HEK293 (cell line): ENCODE results near the gene ZNF532.

Experiments used
- CTCF ChIA-PET: fragments of 350-600 bp; formaldehyde crosslinking; extraction: SDS; loops from one replicate; lab custom pipeline; 2021; ENCODE audit warnings: antibody characterized with exemption; lab: Yijun Ruan, JAX
- POLR2A ChIA-PET: fragments of 300-600 bp; formaldehyde crosslinking; extraction: SDS; loops from one replicate; lab custom pipeline; 2020; ENCODE audit warnings: antibody characterized with exemption, inconsistent platforms; lab: Yijun Ruan, JAX
- H3K27ac ChIP-seq: fragments of 200-500 bp; sonication (Bioruptor generic); 2 replicates; pipeline ENCODE4 v1.5.1; 2014; ENCODE audit warnings: low read depth, low read length, control low read depth, inconsistent platforms; ENCODE audit errors: extremely low read depth
- H3K36me3 ChIP-seq, 2 experiments: fragments of 200-500 bp in 1 of 2; sonication (Bioruptor generic) in 1 of 2; 1 replicate in 1 of 2; 2 replicates in 1 of 2; pipeline ENCODE4 v1.5.1; 2014 to 2017; ENCODE audit warnings: inconsistent platforms in 2 of 2, low read length in 2 of 2; ENCODE audit not compliant: control insufficient read depth in 2 of 2, insufficient read depth in 1 of 2
- H3K4me1 ChIP-seq: fragments of 200-500 bp; sonication (Bioruptor generic); 2 replicates; pipeline ENCODE4 v1.5.1; 2014; ENCODE audit warnings: mild to moderate bottlenecking, low read length, inconsistent platforms; ENCODE audit not compliant: control insufficient read depth, insufficient read depth
- H3K4me3 ChIP-seq: 2 replicates; pipeline ENCODE4 v1.5.1; 2011; ENCODE audit warnings: low read depth, mild to moderate bottlenecking, control low read depth, low read length, moderate library complexity
- H3K9me3 ChIP-seq: fragments of 200-500 bp; sonication (Bioruptor generic); 2 replicates; pipeline ENCODE4 v1.5.1; 2014; ENCODE audit warnings: low read depth, low read length, inconsistent platforms; ENCODE audit not compliant: control insufficient read depth, insufficient read depth
- ATF2 ChIP-seq: fragments of 450-650 bp; formaldehyde crosslinking; IDR thresholded peaks from 2 replicates; pipeline ENCODE4 v1.5.1; 2016; ENCODE audit warnings: missing biosample characterization, missing genetic modification characterization, low read depth
- KLF10 ChIP-seq: fragments of 450-650 bp; IDR thresholded peaks from 2 replicates; pipeline ENCODE4 v1.5.1; 2018; ENCODE audit warnings: missing biosample characterization, mild to moderate bottlenecking, missing genetic modification characterization
- KLF7 ChIP-seq: fragments of 450-650 bp; formaldehyde crosslinking; IDR thresholded peaks from 2 replicates; pipeline ENCODE4 v1.5.1; 2016; ENCODE audit warnings: missing biosample characterization, missing genetic modification characterization, borderline replicate concordance
- KLF9 ChIP-seq: fragments of 450-650 bp; formaldehyde crosslinking; IDR thresholded peaks from 2 replicates; pipeline ENCODE4 v1.5.1; 2016; ENCODE audit warnings: missing biosample characterization, missing genetic modification characterization, low read depth
- SP7 ChIP-seq: fragments of 450-650 bp; formaldehyde crosslinking; IDR thresholded peaks from 2 replicates; pipeline ENCODE4 v1.5.1; 2016; ENCODE audit warnings: missing biosample characterization, missing genetic modification characterization
- WT1 ChIP-seq: fragments of 450-650 bp; formaldehyde crosslinking; IDR thresholded peaks from 2 replicates; pipeline ENCODE4 v1.5.1; 2016; ENCODE audit warnings: missing biosample characterization, missing genetic modification characterization
- YY2 ChIP-seq: fragments of 450-650 bp; formaldehyde crosslinking; IDR thresholded peaks from 2 replicates; pipeline ENCODE4 v1.5.1; 2016; ENCODE audit warnings: missing biosample characterization, missing genetic modification characterization
- ZFP3 ChIP-seq: fragments of 450-650 bp; formaldehyde crosslinking; IDR thresholded peaks from 2 replicates; pipeline ENCODE4 v1.5.1; 2016; ENCODE audit warnings: low read depth, missing biosample characterization, missing genetic modification characterization
- ZNF211 ChIP-seq: fragments of 450-650 bp; formaldehyde crosslinking; IDR thresholded peaks from 2 replicates; pipeline ENCODE4 v1.5.1; 2016; ENCODE audit warnings: low read depth, missing biosample characterization, missing genetic modification characterization
- ZNF221 ChIP-seq: fragments of 450-650 bp; formaldehyde crosslinking; IDR thresholded peaks from 2 replicates; pipeline ENCODE4 v1.5.1; 2017; ENCODE audit warnings: missing biosample characterization, missing genetic modification characterization, borderline replicate concordance
- ZNF548 ChIP-seq: fragments of 450-650 bp; formaldehyde crosslinking; IDR thresholded peaks from 2 replicates; pipeline ENCODE4 v1.5.1; 2016; ENCODE audit warnings: missing biosample characterization, missing genetic modification characterization
- ZNF639 ChIP-seq: fragments of 450-650 bp; formaldehyde crosslinking; IDR thresholded peaks from 2 replicates; pipeline ENCODE4 v1.5.1; 2016; ENCODE audit warnings: missing biosample characterization, missing genetic modification characterization
- ZNF660 ChIP-seq: fragments of 450-650 bp; IDR thresholded peaks from 2 replicates; pipeline ENCODE4 v1.5.1; 2018; ENCODE audit warnings: missing biosample characterization, mild to moderate bottlenecking, missing genetic modification characterization
- ZNF837 ChIP-seq: fragments of 450-650 bp; formaldehyde crosslinking; IDR thresholded peaks from 2 replicates; pipeline ENCODE4 v1.5.1; 2016; ENCODE audit warnings: missing biosample characterization, missing genetic modification characterization
- TF ChIP-seq, protein P1 (sequence below): fragments of 450-650 bp; formaldehyde crosslinking; optimal IDR thresholded peaks from 2 replicates; pipeline ENCODE3; 2016; ENCODE audit warnings: missing biosample characterization, mild to moderate bottlenecking, missing genetic modification characterization
- TF ChIP-seq, protein P2 (sequence below): fragments of 450-650 bp; formaldehyde crosslinking; IDR thresholded peaks from 2 replicates; pipeline ENCODE4 v1.5.1; 2016; ENCODE audit warnings: missing biosample characterization, missing genetic modification characterization
- TF ChIP-seq, protein P3 (sequence below): fragments of 450-650 bp; formaldehyde crosslinking; IDR thresholded peaks from 2 replicates; pipeline ENCODE4 v1.5.1; 2017; ENCODE audit warnings: missing biosample characterization, missing genetic modification characterization

The ZNF532 gene

DNA sequence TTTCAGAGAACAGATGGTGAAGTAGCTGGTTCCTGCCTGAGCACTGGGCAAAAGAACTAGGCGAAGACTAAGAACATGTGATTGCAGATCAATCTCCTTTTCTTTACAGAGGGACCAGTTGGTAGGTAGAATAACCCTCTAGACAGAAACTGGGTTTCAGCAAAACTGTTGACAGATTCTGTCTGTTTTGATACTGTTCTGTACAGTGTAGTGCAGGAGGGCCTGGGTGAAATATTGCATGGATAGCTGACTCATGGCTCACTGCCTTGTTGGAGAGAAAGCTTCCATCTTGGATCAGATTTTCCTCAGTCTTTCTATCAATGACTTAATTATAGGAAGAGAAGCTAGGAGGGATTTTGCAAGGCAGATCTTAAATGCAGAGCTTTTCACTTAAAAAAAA is 95.8 kb downstream of the ZNF532 start:
- peaks cover 6% of the 10 kb centered on the region; the same call in 1 of the 2 replicates for H3K4me1 ChIP-seq
- H3K36me3 ChIP-seq = no peaks in the 10 kb centered on the region; a peak in 1 of 3 replicates
- TF ChIP-seq ZNF837 = no peak
- no peak for TF ChIP-seq ZNF221
- TF ChIP-seq YY2 = no peak
- TF ChIP-seq SP7 (tag by site-specific recombination) = no peak
- TF ChIP-seq ZFP3 (tag by site-specific recombination) = no peak
- no peak for TF ChIP-seq ATF2
- TF ChIP-seq ZNF639 = no peak
- no peak for TF ChIP-seq KLF7 (tag by site-specific recombination)
- CTCF ChIA-PET = interaction anchor here (0.5 to 1.1 kb wide), 5 partner anchors 11 to 179 kb away, joined by 3 to 6 read pairs (median 3); no protein-coding TSS in a partner anchor
- no peaks in the 10 kb centered on the region for H3K9me3 ChIP-seq
- no peak overlapping the region for H3K4me3 ChIP-seq
- H3K27ac ChIP-seq = no peak overlapping the region
- POLR2A ChIA-PET = no interaction called here

DNA sequence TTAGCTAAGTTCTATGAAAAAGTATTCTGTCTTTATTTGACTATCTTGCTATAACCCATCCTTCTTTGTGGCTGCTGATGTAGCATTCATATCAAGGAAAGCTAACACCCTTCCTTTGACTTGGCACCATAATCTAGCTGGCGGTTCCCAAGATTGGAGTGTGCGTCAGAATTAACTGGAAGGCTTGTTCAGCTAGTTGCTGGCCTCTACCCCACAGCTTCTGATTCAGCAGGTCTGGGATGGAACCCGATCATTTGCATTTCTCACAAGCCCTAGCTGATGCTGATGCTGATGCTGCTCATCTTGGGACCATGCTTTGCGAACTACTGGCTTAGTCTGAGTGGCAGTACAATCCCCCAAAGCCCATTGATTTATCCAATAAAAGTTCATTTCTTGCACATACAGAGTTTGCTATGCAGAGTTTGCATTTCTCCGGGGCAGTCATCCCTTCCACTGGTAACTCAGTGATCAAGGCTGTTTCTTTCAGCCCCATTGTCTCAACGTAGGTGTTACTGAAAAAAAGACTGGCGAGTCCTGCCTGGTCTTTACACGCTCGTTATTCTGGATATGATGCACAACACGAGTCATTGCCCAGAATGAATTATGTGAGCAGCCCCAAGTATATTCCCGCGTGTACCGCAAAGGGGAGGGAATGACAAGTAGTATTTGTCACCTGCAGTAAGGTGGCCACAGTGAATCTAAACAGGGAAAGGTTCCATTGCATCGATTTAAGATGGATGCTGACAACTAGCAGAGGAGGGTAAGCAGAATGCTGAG is 96.5 kb downstream of the ZNF532 start:
- ChIA-PET POLR2A (no interaction called here), CTCF (interaction anchor here (0.9 to 1.1 kb wide), 3 partner anchors 25 to 180 kb away, joined by 3 to 6 read pairs (median 3); no protein-coding TSS in a partner anchor)
- no peak overlapping the region for H3K27ac ChIP-seq
- no peak overlapping the region for H3K4me3 ChIP-seq
- no peaks in the 10 kb centered on the region for H3K9me3 ChIP-seq
- H3K36me3 ChIP-seq = no peaks in the 10 kb centered on the region; a peak in 1 of 3 replicates
- peaks cover 6% of the 10 kb centered on the region; the same call in 1 of the 2 replicates for H3K4me1 ChIP-seq
- no peak for TF ChIP-seq ZNF211 (tag by site-specific recombination)
- TF ChIP-seq, protein P1, sequence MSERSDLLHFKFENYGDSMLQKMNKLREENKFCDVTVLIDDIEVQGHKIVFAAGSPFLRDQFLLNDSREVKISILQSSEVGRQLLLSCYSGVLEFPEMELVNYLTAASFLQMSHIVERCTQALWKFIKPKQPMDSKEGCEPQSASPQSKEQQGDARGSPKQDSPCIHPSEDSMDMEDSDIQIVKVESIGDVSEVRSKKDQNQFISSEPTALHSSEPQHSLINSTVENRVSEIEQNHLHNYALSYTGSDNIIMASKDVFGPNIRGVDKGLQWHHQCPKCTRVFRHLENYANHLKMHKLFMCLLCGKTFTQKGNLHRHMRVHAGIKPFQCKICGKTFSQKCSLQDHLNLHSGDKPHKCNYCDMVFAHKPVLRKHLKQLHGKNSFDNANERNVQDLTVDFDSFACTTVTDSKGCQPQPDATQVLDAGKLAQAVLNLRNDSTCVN (tag by site-specific recombination) = no peak
- no peak for TF ChIP-seq KLF10 (tag by site-specific recombination)
- TF ChIP-seq ZNF660 (tag by site-specific recombination) = no peak
- no peak for TF ChIP-seq KLF9
- TF ChIP-seq, protein P2, sequence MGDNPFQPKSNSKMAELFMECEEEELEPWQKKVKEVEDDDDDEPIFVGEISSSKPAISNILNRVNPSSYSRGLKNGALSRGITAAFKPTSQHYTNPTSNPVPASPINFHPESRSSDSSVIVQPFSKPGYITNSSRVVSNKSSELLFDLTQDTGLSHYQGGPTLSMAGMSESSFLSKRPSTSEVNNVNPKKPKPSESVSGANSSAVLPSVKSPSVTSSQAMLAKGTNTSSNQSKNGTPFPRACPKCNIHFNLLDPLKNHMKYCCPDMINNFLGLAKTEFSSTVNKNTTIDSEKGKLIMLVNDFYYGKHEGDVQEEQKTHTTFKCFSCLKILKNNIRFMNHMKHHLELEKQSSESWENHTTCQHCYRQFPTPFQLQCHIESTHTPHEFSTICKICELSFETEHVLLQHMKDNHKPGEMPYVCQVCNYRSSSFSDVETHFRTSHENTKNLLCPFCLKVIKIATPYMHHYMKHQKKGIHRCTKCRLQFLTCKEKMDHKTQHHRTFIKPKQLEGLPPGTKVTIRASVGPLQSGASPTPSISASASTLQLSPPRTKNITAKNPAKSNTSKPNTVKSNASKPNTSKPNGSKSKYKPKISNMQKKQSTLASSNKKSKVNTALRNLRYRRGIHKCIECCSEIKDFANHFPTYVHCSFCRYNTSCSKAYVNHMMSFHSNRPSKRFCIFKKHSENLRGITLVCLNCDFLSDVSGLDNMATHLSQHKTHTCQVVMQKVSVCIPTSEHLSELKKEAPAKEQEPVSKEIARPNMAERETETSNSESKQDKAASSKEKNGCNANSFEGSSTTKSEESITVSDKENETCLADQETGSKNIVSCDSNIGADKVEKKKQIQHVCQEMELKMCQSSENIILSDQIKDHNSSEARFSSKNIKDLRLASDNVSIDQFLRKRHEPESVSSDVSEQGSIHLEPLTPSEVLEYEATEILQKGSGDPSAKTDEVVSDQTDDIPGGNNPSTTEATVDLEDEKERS (tag by site-specific recombination) = no peak
- no peak for TF ChIP-seq WT1 (tag by site-specific recombination)
- no peak for TF ChIP-seq ZNF548
- TF ChIP-seq, protein P3, sequence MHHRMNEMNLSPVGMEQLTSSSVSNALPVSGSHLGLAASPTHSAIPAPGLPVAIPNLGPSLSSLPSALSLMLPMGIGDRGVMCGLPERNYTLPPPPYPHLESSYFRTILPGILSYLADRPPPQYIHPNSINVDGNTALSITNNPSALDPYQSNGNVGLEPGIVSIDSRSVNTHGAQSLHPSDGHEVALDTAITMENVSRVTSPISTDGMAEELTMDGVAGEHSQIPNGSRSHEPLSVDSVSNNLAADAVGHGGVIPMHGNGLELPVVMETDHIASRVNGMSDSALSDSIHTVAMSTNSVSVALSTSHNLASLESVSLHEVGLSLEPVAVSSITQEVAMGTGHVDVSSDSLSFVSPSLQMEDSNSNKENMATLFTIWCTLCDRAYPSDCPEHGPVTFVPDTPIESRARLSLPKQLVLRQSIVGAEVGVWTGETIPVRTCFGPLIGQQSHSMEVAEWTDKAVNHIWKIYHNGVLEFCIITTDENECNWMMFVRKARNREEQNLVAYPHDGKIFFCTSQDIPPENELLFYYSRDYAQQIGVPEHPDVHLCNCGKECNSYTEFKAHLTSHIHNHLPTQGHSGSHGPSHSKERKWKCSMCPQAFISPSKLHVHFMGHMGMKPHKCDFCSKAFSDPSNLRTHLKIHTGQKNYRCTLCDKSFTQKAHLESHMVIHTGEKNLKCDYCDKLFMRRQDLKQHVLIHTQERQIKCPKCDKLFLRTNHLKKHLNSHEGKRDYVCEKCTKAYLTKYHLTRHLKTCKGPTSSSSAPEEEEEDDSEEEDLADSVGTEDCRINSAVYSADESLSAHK (tag by site-specific recombination) = no peak
- TF ChIP-seq, all 188 proteins: peak for 0
